Adrenal gland (tissue), 5 donors: ENCODE data around the gene IGF2BP2.

Experiments used
- POLR2A ChIP-seq, 2 donors: fragments of 450-650 bp; IDR thresholded peaks; one replicate each; pipeline ENCODE4 v1.6.1; 2017; ENCODE audit warnings: antibody characterized with exemption in 2 of 2, mild to moderate bottlenecking in 2 of 2, moderate library complexity in 1 of 2
- TF ChIP-seq, protein P1 (sequence below), 6 experiments: fragments of 450-650 bp in 4 of 6; fragments of 200-600 bp in 2 of 6; sonication (generic) in 1 of 6; IDR thresholded peaks; 1 replicate in 5 of 6; 2 replicates in 1 of 6; pipeline versions ENCODE4 v1.5.1 to v1.8.0; 2016 to 2021; ENCODE audit warnings: antibody characterized with exemption in 6 of 6, mild to moderate bottlenecking in 2 of 6, moderate library complexity in 1 of 6
- donor health status: DM: no; HTN: no; CAD: no.

DNA sequence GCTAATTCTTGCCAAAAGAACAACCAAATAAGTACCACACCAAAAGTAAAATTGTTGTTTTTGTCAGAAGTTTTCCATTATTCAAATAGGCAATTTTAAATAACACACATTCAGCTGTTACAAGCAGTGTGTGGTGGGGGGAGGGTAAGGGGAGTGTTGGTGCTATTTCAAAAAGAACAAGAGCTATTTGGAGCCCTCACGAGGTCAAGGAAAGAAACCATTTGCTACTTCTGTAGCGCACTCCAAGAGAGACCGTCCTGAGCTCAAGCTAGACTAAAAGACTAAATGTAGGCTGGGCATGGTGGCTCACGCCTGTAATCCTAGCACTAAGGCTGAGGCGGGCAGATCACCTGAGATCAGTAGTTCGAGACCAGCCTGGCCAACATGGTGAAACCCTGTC, 21.2 kb upstream of the IGF2BP2 start:
- TF ChIP-seq, protein P1, sequence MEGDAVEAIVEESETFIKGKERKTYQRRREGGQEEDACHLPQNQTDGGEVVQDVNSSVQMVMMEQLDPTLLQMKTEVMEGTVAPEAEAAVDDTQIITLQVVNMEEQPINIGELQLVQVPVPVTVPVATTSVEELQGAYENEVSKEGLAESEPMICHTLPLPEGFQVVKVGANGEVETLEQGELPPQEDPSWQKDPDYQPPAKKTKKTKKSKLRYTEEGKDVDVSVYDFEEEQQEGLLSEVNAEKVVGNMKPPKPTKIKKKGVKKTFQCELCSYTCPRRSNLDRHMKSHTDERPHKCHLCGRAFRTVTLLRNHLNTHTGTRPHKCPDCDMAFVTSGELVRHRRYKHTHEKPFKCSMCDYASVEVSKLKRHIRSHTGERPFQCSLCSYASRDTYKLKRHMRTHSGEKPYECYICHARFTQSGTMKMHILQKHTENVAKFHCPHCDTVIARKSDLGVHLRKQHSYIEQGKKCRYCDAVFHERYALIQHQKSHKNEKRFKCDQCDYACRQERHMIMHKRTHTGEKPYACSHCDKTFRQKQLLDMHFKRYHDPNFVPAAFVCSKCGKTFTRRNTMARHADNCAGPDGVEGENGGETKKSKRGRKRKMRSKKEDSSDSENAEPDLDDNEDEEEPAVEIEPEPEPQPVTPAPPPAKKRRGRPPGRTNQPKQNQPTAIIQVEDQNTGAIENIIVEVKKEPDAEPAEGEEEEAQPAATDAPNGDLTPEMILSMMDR (IDR thresholded peaks at IDR 0.05), result no peak
- no peak for TF ChIP-seq POLR2A (IDR thresholded peaks at IDR 0.05)
